T follicular helper cell (primary cell): ENCODE results near the gene ABCA2.
"Not testable (repeated sequence)": the region's sequence is repeated elsewhere in the genome, so short reads cannot be mapped to it uniquely, and the experiment has no call there.

Experiments used
- DNase-seq: peaks from one replicate; pipeline ENCODE4 v3.0.0-alpha.2; 2020; ENCODE audit warnings: low read depth

Gene ABCA2

DNA sequence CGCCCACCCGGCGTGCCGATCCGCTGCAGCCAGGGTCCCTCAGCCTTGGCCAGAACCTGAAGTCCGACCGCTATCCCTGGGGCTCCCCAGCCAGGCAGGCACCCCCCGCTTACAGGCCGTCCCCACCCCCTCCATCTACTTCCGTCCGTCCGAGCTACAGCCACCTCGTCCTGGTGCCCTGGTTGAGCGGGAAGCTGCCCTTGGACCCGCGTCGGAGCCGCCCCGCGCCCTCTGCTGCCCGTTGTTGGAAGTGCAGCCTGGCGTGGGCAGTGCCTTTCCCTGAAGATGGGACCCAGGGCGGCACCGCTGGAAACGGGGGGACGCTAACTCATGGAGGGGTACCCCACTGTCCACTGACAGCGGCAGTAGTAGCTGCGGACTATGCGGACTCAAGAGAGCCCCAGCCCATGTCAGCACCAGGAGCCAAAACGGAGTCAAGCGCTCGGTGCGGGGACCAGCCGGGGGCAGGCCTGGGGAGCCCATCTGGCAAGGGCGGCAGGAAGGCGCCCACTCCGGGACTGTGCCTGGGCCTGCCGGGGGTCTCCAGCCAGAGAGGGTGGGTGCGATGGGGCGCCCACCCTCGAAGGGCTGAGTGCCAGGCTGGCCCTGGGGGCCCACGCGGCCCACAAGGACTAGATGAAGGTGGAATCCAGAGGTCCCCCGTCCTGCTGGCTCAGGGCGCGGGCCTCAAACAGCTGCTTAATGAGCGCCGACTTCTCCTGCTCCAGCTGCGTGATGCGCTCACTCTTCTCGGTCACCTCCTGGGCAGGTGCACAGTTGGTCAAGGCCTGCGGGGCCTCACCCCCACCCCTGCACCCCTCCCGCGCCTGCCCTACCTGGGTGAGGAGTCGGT, 36.2 kb upstream of the ABCA2 start:
- DNase-seq = no peak

DNA sequence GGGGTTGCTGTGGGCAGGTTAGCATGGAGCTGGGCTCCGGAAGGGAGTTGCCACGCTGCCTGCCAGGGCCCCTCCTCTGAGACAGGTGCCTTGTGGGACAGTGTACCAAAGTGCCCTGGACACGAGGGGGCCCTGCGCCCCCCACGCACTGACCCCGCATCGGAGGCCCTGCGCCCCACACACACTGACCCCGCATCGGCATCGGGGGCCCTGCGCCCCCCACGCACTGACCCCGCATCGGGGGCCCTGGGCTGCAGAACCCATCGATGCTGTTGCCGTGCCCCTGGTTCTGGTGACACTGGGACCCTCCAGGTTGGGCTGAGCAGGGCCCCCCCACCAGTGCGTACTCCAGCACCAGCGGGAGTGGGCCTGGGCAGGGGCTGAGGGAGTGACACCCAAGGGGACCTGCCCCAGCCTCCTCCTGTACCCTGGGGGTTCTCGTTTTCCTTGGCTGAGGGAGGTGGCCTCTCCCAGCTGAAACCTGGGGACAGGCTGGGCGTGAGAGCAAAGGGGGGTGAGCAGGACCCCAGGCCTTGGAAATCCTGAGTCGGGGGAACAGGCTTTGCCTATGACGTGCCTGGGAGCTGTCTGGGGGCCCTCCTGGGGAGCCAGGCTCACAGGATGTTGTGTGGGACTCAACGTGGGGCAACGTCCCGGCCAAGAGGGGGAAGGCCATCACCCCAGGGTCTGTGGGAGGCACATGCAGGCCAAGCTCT, 35.4 kb upstream of the ABCA2 start:
- DNase-seq = no peak

DNA sequence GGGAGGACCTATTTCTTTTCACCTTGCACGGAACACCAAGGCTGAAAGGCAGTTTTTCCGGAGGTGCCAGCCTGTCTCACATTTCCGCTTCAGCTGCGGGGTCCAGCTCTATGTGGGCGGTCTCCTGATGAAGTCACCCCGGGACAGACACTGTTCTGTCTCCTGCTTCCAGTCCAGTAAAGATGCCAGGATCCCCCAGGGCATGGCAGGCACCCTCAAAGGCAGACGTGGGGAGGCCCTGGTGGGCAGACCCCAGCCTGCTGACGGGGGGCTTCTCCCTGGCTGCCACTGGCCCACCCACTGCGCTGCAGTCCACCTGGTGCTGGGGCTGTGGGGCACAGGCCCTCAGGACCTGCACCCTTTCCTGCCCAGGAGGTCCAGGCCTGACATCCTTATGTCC, 34.8 kb upstream of the ABCA2 start:
- DNase-seq = not testable (repeated sequence)

DNA sequence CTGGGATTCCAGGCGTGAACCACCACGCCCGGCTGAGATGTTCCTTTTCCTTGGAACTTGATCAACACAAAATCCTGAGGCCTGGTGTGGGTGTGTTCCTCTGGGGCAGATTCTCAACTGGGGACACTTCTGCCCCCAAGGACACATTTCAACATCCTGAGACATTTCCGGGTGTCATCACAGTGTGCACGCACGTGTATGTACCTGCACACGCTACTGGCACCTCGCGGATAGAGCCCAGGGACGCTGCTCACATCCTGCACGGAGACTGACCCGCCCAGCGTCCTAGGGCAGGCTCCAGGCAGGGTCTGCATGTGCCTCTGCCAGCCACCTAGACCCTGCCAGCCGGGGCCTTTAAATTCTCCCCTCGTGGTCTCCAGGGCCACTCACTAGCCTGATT, 34.3 kb upstream of the ABCA2 start:
- no peak for DNase-seq

DNA sequence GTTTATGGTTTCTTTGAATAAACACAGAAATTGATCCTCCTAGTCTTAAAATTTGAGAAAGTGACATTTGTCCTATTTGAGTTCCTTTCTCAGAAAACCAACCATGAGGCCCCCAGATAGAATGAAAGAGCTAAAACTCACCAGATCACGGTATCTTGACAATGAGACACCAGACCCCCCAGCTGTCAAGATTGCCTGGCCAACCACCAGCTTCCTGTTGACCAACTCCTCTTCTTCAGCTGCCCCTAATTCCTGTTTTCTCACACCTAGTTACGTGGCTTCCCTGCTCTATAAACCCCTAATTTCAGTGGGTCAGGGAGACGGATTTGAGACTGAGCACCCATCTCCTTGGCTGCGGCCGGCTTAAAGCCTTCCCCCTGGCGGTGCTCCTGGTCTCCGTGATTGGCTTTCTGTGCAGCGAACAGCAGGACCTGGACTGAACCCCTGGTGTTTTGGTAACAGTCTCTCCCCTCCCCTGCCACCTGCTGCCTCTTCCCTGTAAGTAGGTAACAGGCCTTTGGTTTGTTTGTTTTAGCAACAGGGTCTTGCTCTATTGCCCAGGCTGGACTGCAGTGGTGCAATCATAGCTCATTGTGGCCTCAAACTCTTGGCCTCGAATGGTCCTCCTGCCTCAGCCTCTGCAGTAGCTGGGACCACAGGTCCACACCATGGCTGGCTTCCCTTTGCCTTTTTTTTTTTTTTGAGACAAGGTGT, 30.6 kb upstream of the ABCA2 start:
- DNase-seq = no peak

DNA sequence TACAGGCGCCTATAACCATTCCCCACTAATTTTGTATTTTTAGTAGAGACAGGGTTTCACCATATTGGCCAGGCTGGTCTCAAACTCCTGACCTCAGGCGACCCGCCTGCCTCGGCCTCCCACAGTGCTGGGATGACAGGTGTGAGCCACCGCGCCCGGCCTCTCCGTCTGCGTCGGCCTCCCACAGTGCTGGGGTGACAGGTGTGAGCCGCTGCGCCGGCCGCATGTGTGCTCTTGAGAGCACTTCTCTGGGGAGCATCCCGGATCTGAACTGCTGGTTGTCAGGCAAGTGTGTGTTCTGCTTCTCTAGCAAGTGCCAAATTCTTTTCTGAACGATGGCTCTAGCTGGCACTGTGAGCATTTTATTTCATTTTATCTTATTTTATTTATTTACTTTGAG, 29.5 kb upstream of the ABCA2 start:
- DNase-seq = no peak

DNA sequence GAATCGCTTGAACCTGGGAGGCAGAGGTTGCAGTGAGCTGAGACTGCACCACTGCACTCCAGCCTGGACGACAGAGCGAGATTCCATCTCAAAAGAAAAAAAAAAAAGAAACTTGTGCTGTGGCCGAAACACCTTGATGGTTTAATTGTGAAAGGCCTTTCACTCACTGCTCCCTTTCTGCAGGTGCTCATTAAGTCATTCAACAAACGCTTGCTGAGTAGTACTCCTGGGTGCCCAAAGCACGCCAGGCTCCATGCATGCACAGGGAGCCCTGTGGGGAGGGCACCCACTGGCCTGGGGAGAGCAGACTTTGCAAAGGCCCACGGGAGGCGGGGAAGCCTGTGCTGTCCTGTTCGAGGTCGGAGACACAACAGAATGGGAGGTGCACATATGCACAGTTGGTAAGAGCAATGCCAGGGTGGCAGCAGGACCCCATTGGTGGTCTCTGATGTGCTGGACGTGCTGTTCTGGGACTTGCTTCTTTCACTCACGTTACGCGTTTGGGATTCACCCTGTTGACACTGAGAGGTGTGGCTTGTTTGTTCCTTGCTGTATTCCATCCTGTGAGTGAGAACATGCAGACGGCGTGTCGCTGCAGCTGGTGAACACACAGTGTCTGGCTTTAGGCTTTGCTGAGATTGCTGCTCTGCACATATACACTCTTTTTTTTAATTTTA, 28.8 kb upstream of the ABCA2 start:
- DNase-seq = no peak

DNA sequence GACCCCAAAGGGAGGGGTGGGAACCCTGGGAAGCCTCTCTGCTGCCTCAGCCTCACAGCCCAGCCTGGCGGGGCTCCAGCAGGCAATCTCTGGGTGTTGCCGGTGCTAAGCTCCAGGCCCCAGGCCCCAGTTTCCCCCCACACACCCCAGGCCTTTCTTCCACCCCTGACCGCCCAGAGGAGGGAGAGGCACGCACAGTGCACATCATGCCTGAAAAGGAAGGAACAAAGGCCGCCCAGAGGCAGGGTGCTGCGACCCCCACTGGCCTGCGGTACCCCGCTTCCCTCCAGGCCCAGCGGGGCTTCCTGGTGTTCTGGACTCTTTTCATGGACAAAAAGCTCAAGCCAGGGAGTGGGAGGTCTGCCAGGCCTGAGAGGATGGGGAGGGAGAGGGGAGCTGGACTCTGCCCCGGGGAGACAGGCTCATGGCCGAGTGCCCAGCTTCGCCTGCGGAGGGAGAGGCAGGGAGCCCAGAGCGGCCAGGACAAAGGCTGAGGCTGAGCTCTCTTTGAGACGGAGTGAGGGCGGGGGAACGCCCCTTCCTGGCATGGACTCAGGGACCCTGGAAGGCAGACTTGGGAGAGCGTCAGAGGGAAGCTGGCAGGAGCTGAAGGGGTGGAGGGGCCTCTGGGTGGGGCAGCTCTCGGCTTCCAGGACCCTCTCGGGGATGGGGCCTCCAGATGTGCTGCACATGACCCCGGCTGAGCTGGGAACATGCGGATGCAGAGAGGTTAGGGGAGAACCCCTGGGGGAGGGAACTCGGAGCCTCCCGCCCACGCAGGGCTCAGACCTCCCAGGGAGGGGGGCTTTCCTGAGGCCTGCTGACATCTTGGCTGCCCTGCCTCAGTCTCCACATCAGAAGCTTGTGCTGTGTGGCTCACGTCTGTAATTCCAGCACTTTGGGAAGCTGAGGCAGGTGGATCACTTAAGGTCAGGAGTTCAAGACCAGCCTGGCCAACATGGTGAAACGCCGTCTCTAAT, 27.6 kb upstream of the ABCA2 start:
- no peak for DNase-seq

DNA sequence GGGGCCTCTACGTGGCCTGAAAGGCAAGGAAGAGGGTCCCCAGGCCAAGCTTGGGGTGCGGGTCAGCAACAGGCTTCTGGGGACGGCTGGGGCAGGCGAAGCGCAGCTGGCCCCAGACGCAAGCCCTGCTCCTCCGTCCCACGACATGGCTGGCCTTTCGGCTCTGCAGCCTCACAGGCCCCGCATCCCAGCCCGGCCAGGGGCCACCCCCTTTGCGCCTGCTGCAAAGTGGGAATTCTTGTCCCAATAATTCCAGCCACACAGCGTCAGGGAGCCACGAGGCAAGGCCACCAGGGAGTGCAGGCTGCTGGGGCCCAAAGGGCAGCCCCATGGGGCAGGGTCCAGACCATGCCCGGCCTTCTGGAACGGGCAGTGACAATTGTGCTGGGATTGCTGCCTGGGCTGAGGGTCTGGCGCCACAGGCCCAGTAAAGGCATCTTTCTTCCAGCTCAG, 26.9 kb upstream of the ABCA2 start:
- no peak for DNase-seq

DNA sequence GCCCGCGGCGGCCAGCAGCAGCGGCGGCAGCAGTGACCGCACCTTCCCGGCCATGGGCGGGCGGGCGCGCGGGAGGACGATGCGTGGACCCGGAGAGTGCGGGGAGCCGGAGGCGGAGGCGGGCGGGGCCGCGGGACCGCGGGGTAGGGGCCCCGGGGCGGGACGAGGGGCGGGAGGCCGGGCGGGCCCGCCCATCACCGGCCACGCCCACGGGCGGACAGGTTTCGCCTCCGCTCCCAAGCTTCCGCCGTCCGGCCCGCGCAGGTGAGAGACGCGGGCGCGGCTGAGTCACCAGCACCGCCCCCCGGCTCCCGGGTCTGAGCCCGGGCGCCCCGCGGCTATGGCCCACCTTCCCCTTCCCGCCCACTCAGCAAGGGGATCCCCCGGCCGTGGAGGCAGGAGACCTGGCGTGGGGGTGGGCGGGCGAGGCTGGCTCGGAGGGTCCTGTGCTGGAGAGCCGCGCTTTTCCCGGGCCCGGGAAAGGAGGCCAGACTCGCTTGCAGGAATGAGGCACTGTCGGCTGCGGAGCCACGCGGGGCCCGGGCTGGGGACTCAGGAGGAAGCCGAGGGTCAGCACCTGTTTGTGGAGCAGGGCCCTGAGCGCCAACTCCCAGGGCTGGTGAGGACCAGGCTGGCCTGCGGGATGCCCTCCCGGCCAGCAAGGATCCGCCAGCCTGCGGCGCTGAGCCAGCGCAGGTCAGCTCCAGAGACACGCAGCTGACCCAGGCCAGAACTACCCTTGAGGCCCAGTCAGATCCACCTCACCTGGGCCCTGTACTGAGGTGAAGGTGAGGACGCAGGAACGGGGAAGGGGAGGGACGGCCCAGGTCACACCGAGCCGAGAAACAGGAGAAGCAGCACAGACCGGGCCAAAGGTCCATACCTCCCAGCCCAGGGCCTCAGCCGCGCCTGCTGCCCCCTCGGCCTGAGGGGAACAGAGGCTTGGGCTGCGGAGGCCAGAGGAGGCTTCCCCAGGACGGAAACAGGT, 26.2 kb upstream of the ABCA2 start, which contains the start of gene ENTPD2:
ENTPD2 (minus strand) TSS at position 118 of the 988 bp plus-strand sequence; CDS start at position 54, 64 bp downstream.
- DNase-seq = no peak

DNA sequence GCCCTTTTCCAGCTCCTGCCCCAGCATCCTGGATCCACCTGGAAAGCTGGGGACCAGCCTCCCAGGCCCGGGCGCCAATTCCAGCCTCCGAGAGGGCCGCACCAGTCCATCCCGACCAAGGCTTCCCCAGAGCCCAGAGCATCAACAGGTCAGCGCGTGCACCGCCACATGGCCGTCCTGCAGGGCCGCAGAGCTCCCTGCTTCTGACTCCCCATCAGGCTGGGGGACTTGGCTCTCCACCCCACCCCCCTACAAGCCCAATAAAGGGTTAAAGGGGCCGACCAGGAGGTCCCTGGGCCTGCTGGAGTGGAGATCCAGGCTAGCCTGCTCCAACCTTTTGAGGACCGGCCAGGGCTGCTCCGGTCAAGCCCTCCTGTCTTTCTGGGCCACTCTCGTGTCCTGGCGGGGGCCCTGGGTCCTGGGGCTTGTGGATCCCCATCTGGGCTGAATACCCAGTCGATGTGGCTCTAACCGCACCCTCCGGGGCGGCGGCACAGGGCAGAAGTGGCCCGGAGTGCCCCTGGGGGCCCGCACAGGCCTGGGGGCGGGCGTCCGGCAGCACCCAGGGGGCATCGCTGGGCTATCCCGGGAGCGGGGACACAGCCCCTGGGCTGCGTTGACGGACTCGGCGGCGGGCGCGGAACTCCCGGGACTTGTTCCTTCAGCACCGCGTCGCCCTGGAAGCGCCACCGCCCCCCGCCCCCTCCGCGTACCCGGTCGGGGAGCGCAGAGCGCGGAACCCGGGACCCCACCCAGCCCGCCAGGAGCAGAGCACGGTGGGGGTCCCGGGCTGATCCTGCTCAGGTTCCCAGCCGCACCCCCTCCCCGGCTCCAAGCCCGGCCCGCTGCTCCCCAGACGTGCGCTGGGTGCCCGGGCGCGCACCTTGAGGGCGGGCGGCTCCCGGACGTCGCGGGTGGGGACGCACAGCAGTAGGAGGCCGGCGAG, 25.2 kb upstream of the ABCA2 start:
- DNase-seq = no peak

DNA sequence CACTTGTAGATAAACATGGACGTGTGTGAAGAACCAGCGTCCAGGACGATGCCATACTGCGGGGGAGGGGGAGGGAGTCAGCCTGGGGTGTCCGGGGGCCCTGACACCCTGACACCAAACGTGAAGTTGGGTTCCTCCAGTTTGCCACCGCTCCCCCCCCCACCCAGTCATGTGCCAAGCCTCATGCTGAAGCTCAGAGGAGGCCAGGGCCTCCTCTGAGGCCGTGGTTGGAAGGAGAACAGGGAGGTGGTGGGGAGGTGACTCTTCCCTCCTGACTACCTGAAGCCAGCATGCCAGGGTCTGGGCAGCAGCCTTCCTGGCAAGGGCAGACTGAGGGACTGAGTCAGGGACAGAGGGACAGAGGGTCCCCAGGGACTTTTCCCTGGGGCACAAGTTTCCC, 24.3 kb upstream of the ABCA2 start:
- no peak for DNase-seq

DNA sequence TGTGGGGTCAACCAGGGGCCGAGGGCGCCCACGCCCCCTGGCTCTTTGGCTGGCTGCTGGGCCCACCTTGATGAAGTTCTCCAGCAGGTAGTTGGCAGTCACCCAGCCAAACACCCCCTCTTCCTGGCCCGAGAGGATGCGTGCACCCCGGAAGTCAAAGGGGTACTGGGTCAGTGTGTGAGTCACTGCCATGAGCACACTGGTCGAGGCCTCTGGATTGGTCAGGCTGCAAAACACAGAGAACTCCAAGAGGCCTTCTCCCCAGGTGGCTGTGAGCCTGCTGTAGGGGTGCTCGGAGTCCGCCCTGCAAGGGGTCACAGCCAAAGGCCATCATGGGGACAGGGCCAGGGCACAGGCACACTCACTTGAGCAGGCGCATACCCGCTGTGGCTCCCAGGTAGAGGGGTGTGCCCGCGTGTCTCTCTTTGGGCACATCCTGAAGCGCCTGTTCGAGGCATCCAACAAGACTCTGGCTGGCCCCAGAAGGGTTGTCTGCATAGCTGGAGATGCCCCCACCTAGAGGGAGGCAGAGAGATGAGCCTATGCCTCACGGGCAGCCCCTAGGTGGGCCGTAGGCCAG, 23.2 kb upstream of the ABCA2 start:
- DNase-seq = no peak

DNA sequence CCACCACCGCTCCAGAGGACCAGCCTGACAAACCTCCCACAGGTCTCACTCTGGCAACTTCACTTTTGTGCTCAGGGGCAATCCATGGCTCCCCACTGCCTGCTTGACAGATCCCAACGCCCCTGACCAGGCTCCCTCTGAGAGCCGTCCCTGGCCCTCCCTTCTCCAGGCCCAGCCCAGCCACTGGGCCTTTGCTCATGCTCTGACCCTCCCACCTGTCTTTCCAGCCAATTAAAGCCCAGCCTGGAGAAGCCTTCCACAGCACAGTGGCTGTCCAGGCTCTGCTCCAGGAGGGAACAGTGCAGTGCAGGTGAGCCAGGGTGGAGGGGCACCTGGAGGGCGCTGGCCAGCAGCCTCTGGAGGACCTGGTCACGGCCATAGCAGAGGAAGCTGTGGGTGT, 22.5 kb upstream of the ABCA2 start:
- no peak for DNase-seq

DNA sequence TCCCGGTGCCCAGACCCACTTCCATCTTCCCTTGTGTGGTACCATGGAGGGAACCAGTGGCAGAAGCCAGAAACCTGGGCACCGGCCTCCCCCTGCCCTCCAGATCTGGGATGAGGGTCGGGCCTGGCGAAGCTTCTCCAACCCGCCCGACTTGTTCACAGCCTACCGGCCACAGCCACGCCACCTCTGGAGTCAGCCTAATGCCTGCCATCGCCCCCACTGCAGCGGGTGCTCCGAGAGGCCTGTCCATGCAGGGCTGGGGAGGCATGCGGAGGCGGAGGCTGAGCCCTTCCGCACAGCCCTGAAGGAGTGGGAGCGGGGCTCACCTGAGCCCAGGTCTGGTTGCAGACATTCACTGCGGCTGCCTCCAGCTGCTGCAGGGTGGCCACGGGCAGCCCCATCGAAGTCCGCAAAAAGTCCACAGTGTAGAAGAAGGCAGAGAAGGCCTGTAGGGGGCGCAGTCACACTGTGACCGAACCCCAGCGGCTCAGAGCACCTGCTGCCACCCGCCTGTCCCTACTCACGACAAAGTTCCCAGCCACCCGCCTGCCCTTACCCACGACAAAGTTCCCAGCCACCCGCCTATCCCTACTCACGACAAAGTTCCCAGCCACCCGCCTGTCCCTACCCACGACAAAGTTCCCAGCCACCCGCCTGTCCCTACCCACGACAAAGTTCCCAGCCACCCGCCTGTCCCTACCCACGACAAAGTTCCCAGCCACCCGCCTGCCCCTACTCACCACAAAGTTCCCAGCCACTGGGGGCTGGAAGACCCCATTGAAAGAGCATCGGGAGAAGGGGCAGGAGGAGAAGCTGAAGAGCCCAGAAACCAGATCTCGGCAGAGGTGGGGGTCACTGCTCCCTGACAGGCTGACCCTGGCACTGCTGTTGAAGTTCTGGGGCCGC, 21.8 kb upstream of the ABCA2 start:
- DNase-seq = no peak

DNA sequence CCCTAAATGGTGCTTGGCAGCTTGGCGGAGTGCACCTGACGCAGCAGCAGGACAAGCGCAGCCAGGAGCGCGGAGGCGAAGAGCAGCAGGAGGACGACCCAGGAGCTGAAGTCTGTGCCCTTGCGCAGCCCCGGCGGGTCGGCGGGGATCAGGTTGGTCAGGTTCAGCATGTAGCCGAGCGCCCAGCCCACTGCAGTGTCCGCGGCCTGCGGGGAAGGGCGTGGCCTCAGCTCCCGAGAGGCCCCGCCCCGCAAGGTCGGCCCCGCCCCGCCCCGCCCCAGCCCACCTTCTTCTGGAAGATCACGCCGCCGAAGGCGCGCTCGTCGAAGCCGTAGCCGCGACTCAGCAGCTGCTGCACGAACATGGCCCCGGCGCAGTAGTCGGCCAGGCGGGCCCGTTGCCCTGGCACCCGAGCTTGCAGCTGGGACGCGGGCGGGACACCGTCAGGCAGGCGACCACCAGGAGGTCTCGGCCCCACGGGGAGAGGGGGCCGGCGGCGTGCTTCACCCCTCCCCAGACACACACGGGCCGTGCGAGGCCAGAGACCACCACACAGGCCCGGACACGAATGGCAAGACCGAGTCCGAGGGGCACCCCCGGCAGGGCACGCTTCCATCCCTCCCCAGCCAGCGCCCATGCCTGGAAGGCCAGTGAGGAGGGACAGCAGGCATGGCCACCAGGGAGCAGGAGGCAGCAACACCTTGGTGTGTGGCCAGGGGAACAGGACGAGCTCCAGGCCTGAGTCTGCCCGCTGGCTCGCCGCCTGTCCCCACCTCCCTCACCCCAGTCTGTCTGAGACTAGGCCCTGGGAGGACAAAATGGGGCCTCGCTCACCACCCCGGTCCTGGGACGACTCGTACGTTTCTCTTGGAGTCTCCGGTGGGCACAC, 20.9 kb upstream of the ABCA2 start:
- DNase-seq = no peak
